Right lobe of liver (tissue), 6 donors: ENCODE results near the gene TIMM44. TPM values are rescaled to one million over a fixed set of nuclear protein-coding genes. Genes with fewer than 3 reads are reported as not detected.

Experiments
- ATAC-seq, 4 donors: fragments of 200-7000 bp; cut with Tn5 transposase; one replicate each; pipeline ENCODE4 v1.9.1; 2020; ENCODE audit warnings: mild to moderate bottlenecking in 4 of 4, moderate library complexity in 4 of 4
- DNase-seq, 3 donors: peaks; one replicate each; pipeline ENCODE4 v3.0.0-alpha.2; 2020
- H3K27ac ChIP-seq, 3 donors: fragments of 200-600 bp; one replicate each; pipeline ENCODE4 v1.8.0; 2022
- H3K27me3 ChIP-seq, 2 donors: fragments of 200-600 bp; one replicate each; pipeline ENCODE4 v1.8.0; 2022
- H3K36me3 ChIP-seq, 4 donors: fragments of 200-600 bp; sonication (generic) in 1 of 4; one replicate each; pipeline versions ENCODE4 v1.5.1 to v1.8.0; 2017 to 2022; ENCODE audit warnings: control low read depth in 1 of 4
- H3K4me1 ChIP-seq, 4 donors: fragments of 200-600 bp; sonication (generic) in 1 of 4; one replicate each; pipeline versions ENCODE4 v1.5.1 to v1.8.0; 2017 to 2022; ENCODE audit warnings: control low read depth in 1 of 4
- H3K4me3 ChIP-seq, 3 donors: fragments of 200-600 bp; one replicate each; pipeline ENCODE4 v1.8.0; 2022
- H3K9me3 ChIP-seq, 4 donors: fragments of 200-600 bp; sonication (generic) in 1 of 4; one replicate each; pipeline versions ENCODE4 v1.5.1 to v1.8.0; 2017 to 2022; ENCODE audit warnings: control low read depth in 1 of 4
- CTCF ChIP-seq, 4 donors: fragments of 200-600 bp in 3 of 4; fragments of 450-650 bp in 1 of 4; IDR thresholded peaks; one replicate each; pipeline versions ENCODE4 v1.5.1 to v1.8.0; 2016 to 2022; ENCODE audit warnings: antibody characterized with exemption in 4 of 4, mild to moderate bottlenecking in 2 of 4
- POLR2A ChIP-seq: fragments of 450-650 bp; IDR thresholded peaks from one replicate; pipeline ENCODE4 v1.6.1; 2017; ENCODE audit warnings: antibody characterized with exemption, mild to moderate bottlenecking
- WGBS: methylation state at CpG from one replicate; pipeline ENCODE4 v1.1.6; 2018; ENCODE audit warnings: low coverage, low lambda C conversion rate; ENCODE audit not compliant: insufficient coverage; ENCODE audit errors: missing lambda C conversion rate; 5-methylcytosine and 5-hydroxymethylcytosine counted together
- intact Hi-C, 2 donors: fragments of 100-400 bp; cut with DNase I; formaldehyde crosslinking; loops; one replicate each; pipeline versions ENCODE4 v1.11.2 to v1.14.1; 2022
- total RNA-seq, 6 experiments: library from RNA; depleted of rRNA in 2 of 6; stranded (reverse); fragments of >200 nt in 2 of 6; fragmentation: NEBNext Ultra II Directional in 3 of 6; extraction: Animal tissue kit (Norgen Biotek cat#: 25700) in 3 of 6; gene quantifications; one replicate each; pipeline versions ENCODE4 v1.1.0 to v1.2.4, GENCODE V29; 2016 to 2023
- donor health status: DM: no; HTN: yes; CAD: no.
- donor health status: DM: no; HTN: no; CAD: no.
- donor health status: DM: no; HTN: no; CAD: no.
- donor health status: DM: no; HTN: yes; CAD: no.
- donor health status: DM: no; HTN: yes; CAD: no.

Gene TIMM44
- total RNA-seq, 6 experiments from 2014 or later: 26.1 to 41.7 (median 36.9) TPM

GRCh38 chr19:7883796-7884570 is 59.5 kb downstream of the TIMM44 start:
- Histone ChIP-seq H3K36me3 (no peaks in the 10 kb centered on the region), H3K4me3 (no peak overlapping the region), H3K27ac (no peak overlapping the region), H3K4me1 (no peaks in the 10 kb centered on the region), H3K27me3 (no peaks in the 10 kb centered on the region), H3K9me3 (no peaks in the 10 kb centered on the region)
- 71% methylated on average over 1 of the region's 2 CpGs for WGBS
- TF ChIP-seq POLR2A (no peak), CTCF (IDR thresholded peaks at IDR 0.05) (no peak)
- no peak for ATAC-seq
- DNase-seq: no peak
- intact Hi-C loops: no loop called here

- no peak overlapping the region for H3K27ac ChIP-seq
- H3K9me3 ChIP-seq: no peaks in the 10 kb centered on the region
- no peak for TF ChIP-seq POLR2A
- no peak for TF ChIP-seq CTCF (IDR thresholded peaks at IDR 0.05)
- intact Hi-C loops: no loop called here
- no peaks in the 10 kb centered on the region for H3K27me3 ChIP-seq
- no peaks in the 10 kb centered on the region for H3K36me3 ChIP-seq
- no peaks in the 10 kb centered on the region for H3K4me1 ChIP-seq
- H3K4me3 ChIP-seq: no peak overlapping the region
- no peak for DNase-seq
- no peak for ATAC-seq
- 100% methylated on average over 2 of the region's 4 CpGs for WGBS
These were observed 60.4 kb downstream of the TIMM44 start for GRCh38 chr19:7883105-7883504.

- no peak for ATAC-seq
- 86% methylated on average over 3 of the region's 3 CpGs for WGBS
- no peaks in the 10 kb centered on the region for H3K36me3 ChIP-seq
- no peaks in the 10 kb centered on the region for H3K9me3 ChIP-seq
- DNase-seq: no peak
- no peaks in the 10 kb centered on the region for H3K4me1 ChIP-seq
- H3K4me3 ChIP-seq: no peak overlapping the region
- TF ChIP-seq POLR2A (no peak), CTCF (IDR thresholded peaks at IDR 0.05) (no peak)
- H3K27ac ChIP-seq: no peak overlapping the region
- intact Hi-C loops: no loop called here
- no peaks in the 10 kb centered on the region for H3K27me3 ChIP-seq
These were observed 61.6 kb downstream of the TIMM44 start for GRCh38 chr19:7881910-7882309.

GRCh38 chr19:7879836-7880235 is 63.6 kb downstream of the TIMM44 start:
- no peak for TF ChIP-seq POLR2A
- TF ChIP-seq CTCF (IDR thresholded peaks at IDR 0.05): no peak
- Histone ChIP-seq H3K4me1 (no peaks in the 10 kb centered on the region), H3K27me3 (peaks cover 0 to under 1% of the 10 kb centered on the region in 2 donors), H3K9me3 (no peaks in the 10 kb centered on the region), H3K36me3 (no peaks in the 10 kb centered on the region), H3K4me3 (no peak overlapping the region), H3K27ac (no peak overlapping the region)
- intact Hi-C loops: no loop called here
- 81% methylated on average over 13 of the region's 19 CpGs for WGBS
- ATAC-seq (no peak), DNase-seq (no peak)
